ENCODE data around the gene ZCCHC14. TPM values are rescaled to one million over a fixed set of nuclear protein-coding genes. Genes with fewer than 3 reads are reported as not detected.
"Not testable (repeated sequence)": the region's sequence is repeated elsewhere in the genome, so short reads cannot be mapped to it uniquely, and the experiment has no call there.

Gene ZCCHC14
- total RNA-seq, 2 experiments from 2014 or later, result 4.7 to 5.2 TPM

DNA sequence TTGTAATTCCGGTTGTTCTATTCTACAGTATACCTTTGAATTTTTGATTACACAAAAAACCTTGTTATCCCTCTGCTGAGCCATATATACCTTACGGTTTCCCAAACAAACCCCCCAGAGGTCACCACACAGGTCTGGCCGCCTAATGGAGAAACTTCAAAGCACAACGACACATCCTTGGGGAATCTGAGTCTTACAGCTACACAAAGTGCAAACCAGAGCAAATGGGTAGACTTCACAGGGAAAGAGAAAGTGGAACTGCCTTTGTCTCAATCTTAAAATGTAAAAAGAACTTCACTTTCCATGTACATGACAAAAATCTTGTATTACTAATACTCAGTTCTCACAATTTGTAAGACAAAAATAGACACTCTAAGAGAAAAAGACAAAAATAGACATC is 111.9 kb downstream of the ZCCHC14 start:
- CTCF ChIA-PET, result interaction anchor here (1.3 kb wide), 1 partner anchor 12 kb away, joined by 5 read pairs; no protein-coding TSS in a partner anchor
- POLR2A ChIA-PET, result interaction anchor here (0.7 kb wide), 1 partner anchor 62 kb away, joined by 5 read pairs; no protein-coding TSS in a partner anchor

DNA sequence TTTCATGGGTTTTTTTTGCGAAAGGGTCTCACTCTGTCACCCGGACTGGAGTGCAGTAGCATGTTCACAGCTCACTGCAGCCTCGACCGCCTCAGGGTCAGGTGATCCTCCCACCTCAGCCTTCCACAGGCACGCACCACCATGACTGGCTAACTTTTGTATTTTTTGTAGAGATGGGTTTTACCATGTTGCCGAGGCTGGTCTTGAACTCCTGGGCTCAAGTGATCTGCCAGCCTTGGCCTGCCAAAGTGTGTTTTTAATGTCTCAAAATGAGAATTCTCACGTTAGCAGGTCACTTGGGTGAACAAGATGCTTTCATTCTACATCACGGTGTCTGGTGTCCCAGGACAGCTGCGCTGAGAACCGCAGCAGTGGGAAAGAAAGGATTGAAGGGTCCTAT is 112.4 kb downstream of the ZCCHC14 start:
- ChIA-PET CTCF (interaction anchor here (0.7 to 1.3 kb wide), 2 partner anchors 13 to 28 kb away, joined by 3 to 5 read pairs; no protein-coding TSS in a partner anchor), POLR2A (interaction anchor here (0.7 kb wide), 1 partner anchor 62 kb away, joined by 5 read pairs; no protein-coding TSS in a partner anchor)

DNA sequence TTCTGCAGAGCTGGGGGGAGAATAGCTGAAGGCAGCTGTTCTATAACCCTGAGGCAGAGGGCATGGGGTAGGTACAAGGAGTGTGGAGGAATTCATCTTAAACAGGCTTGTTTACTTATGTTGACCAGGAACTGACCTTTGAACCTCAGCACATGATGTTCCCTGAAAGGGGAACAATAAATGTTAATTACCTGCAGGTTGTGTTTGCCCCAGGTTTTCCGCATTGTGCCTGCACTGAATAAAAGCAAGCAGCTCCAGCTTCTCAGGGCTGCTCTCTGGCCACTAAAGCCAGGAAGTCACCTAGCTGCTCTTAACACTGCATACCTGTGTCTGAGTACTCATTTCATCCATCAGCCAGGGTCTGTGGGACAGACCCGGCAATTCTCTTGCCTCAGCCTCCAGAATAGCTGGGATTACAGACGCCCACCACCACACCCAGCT is 113.5 kb downstream of the ZCCHC14 start:
- CTCF ChIA-PET, result interaction anchor here (1.1 kb wide), 1 partner anchor 62 kb away, joined by 3 read pairs; the partner anchor contains the start of gene C16orf95
- POLR2A ChIA-PET, result not testable (repeated sequence)

DNA sequence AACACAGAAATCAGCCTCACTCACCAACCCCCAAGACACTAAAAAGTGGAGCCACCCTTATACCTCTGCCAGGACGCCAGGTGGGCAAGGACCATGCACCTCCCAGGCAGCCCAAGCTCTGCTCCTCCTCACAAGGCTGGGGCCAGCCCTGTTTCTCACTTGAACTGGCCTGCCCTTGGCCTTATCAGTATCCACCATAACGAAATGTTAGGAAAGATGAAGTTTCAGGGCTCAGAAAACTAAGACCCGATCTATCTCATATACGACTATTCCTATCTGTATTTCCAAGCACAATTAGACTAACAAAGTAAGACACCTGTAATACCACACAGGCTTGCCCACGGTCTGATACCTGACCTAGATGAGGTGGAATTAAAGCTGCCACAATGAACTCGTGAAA is 116.2 kb downstream of the ZCCHC14 start:
- CTCF ChIA-PET, result no interaction called here
- POLR2A ChIA-PET, result interaction anchor here (0.6 kb wide), 1 partner anchor 822 kb away, joined by 3 read pairs; the partner anchor contains the start of gene MTHFSD

DNA sequence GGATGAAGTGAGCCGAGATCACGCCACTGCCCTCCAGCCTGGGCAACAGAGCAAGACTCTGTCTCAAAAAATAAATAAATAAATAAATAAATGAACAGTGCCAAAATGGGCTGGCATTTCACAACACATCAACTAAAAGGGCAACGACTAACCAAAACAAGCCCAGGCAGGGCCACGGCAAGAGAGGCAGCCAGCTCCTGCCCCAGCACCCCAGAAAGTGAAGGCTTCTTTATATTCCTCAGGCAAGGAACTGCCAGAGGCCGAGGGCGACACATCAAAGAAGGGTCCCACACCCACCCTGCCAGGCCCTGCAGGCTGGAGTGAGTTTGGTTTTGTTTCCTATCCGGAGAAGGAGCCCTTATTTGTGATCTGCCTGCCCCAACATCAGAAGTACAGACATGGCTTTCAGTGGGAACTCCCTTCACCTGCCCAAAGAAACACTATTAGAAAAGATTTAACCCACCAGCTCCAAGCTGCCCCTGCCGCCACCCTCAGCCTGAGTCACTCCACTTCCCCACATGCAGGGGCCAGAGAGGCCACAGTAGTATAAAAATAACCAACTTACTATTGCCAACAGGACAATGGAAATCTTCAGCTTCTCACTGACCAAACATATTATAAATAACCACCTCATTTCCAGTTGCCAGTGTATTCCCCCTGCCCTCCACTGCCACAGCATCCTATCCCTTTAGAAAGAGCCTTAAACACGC is 117.2 kb downstream of the ZCCHC14 start:
- ChIA-PET CTCF (no interaction called here), POLR2A (no interaction called here)

DNA sequence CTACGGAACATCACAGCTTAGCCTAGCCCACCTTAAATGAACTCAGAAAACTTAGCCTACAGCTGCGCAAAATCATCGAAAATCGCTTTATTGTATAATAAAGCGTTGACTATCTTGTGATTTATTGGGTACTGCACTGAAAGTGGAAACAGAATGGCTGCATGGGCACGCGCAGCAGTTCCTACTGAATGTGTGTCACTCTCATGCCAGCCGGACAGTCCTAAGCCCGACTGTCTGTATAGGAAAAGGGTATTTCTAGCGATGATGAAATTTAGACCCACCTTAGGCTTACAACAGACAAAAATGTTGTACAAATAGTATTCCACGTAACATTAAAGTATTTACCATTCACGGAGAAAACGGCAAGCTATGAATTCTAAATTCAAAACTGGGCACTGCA is 118.5 kb downstream of the ZCCHC14 start:
- ChIA-PET POLR2A (no interaction called here), CTCF (no interaction called here)

DNA sequence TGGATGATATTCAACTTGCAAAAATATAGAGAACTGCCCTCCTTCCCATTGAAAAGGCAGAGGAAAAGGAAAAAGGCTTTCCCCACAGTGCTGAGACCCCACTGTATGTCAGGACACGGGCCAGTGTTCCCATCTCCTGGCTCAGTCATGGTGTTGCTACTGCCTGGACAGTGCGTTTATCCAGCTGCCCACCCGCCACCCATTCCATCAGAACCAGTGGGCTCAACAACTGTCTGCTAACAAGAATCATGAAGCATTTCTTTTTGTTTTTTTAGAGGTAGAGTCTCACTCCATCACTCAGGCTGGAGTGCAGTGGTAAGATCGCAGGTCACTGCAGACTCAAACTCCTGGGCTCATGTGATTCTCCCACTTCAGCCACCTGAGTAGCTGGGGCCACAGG is 120.5 kb downstream of the ZCCHC14 start:
- ChIA-PET CTCF (no interaction called here), POLR2A (no interaction called here)

DNA sequence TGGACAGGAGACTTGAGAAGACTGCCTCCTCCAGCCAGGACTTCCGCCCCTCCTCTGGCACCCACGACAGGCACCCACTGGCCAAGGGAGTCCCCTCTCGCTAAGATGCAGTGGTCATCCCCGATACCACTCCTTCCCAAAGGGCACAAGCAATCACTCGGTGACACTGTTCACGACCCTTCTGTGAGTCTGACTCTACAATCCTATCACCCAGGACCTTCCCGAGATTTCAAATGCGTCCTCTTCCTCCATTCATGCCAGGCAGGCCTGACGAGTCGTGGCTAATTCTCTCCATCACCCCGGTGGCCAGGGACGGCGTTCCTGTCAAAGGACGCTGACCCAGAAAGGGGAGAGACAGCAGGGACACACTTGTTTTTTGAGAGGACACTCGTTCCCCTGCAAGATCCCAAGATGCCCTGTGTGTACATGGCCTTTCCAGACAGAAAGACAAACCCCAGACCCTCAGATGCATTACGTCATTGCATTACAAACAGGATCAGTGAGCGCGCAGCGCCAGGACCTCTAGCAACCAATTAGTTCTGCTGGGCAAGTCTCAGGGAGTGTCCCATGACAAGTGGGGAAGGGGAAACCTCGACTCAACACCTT is 121.5 kb downstream of the ZCCHC14 start:
- POLR2A ChIA-PET, result no interaction called here
- CTCF ChIA-PET, result no interaction called here

DNA sequence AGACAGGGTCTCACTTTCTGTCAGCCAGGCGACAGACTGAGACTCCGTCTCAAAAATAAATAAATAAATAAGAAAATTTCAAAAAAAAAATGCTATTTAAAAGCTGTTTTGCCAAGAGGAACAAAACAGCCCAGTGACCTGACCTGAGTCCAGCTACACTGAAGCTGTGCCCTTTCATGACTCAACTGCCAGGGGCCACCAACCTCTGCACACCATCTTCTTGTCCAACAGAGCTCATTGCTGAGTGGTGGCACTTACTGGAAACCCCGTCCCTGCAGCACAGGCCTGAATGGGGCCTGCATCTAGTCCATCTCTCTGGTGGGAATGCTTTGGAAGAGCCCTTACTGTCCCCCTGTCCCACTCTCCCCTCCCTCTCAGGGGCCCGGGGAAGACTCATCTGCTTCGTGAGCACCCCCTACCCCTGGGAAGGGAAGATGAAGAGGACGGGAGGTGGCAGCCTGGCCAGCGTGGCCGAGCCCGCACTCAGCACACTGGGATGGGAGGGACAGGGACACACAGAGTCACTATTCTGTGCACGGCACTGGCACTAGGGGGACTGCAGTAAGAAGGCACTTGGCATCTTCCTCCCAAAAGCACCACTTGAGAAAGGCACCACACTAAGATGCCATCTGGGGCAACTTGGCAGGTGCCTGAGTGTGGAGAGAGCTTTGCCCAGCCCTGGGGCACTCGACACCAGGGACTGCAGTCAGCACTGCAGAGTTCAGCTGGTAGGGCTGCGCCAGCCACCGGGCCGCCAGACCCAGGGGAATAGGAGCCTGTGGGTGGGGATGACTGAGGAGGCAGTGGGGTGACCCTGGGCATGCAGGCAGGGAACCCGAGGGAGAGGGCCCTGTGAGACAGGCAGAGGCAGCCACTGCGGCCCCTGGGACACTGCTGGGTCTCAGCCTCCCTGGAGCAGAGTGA is 122.8 kb downstream of the ZCCHC14 start:
- ChIA-PET CTCF (no interaction called here), POLR2A (no interaction called here)

DNA sequence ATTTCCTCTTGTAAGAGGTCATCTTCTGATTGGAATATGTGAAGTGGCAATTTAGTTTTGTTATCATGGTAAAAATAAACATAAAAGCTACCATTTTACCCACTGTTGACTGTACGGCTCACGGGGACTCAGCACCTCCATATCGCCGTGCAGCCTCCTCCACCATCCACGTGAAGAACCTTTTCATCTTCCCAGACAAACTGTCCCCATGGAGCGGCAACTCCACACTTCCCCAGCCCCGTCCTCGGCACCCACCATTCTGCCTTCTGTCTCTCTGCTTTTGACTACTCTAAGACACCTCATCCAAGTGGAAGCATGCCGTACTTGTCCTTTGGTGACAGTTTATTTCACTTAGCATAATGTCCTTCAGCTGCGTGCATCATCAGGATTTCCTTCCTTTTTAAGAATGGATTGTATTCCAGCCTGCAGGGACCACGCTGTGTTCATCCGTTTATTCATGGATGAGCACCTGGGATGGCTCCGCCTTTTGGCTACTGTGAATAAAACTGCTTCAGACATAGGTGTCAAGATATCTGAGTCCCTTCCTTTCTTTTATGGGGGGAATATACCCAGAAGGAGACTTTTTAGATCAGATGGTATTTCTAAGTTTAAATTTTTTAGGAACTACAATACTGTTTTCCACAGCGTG is 123.6 kb downstream of the ZCCHC14 start:
- ChIA-PET POLR2A (no interaction called here), CTCF (no interaction called here)

DNA sequence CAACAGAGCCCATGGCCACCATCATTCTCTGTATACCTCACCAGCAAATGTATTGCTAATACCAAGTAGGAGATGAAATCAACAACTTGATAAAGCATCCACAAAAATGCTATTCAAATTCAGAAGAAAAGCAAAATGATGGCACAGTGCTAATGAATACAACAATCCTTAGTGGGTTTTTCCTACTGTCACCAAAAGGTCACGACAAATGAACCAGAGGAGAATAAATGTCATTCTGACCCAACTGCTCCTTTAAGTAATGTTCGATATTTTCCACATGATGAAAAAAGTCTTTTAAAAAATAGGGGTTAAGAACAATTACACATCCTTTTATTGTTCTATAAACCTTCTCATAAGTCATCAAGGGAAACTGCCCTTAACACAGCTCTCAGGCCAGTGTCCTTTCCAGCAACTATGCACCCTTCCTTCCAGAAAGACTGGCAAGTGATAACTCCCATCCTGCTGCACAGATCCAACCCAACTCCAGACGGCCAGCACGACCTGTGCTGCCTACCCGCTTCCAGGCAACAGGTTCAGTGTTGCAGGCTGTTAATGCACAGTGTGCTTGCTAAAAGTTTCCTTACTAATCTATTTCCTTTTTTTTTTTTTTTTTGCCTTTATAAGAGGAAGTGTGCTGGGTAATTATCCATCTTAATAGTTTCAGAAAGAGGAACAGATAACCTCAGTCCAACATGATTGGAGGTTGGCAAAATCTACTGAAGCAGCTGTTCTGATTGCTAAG is 124.6 kb downstream of the ZCCHC14 start:
- POLR2A ChIA-PET, result no interaction called here
- CTCF ChIA-PET, result no interaction called here

DNA sequence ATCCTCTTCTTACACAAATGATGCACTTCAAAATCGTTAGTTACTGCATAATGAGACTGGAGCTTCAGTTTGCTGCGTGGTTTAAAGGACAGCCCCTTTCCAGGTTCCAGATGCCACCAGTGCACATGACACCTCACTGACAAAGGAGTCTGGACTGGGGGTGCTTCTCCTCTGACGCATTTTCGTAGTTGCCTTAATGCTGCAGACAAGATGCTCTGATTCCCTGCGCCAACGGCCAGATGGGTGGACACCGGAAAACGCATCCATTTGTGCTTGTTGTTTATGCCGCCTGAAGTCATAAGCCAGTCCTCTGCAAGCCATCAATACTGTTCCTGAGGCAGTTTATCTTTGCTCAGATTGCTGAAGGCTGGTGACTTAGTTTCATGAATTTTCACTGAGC is 125.3 kb downstream of the ZCCHC14 start:
- ChIA-PET POLR2A (no interaction called here), CTCF (no interaction called here)

DNA sequence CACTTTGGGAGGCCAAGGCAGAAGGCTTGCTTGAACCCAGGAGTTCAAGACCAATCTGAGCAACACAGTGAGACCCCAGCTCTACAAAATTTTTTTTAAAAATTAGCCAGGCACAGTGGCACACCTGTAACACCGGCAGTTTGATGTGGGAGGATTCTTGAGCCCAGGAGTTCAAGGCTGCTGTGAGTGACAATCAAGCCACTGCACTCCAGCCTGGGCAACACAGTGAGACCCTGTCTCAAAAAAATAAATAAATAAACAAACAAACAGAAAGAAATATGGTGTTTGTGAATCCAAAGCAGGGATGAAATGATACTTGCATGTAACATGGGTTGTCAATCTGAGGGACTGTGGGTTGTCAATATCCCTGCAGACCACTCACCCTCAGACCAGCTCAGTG is 125.9 kb downstream of the ZCCHC14 start:
- ChIA-PET CTCF (no interaction called here), POLR2A (no interaction called here)

DNA sequence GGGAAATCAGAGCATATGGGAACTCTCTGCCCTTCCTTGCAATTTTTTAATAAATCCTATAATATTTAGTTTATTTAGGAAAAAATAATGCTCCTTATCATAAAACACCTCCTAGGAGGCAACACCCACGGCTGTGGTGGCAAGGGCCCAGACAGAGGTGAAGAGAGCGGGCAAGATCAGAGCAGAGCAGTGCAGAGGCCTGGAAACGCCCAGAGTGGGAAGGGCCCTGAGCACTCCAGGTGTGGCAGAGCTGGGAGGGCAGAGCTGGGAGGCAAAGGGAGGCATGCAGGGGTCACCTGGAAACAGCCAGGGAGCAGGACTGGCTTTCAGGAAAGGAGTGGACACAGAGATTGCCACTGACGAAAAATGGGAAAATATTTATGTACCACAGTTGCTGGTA is 126.5 kb downstream of the ZCCHC14 start:
- ChIA-PET POLR2A (no interaction called here), CTCF (no interaction called here)

DNA sequence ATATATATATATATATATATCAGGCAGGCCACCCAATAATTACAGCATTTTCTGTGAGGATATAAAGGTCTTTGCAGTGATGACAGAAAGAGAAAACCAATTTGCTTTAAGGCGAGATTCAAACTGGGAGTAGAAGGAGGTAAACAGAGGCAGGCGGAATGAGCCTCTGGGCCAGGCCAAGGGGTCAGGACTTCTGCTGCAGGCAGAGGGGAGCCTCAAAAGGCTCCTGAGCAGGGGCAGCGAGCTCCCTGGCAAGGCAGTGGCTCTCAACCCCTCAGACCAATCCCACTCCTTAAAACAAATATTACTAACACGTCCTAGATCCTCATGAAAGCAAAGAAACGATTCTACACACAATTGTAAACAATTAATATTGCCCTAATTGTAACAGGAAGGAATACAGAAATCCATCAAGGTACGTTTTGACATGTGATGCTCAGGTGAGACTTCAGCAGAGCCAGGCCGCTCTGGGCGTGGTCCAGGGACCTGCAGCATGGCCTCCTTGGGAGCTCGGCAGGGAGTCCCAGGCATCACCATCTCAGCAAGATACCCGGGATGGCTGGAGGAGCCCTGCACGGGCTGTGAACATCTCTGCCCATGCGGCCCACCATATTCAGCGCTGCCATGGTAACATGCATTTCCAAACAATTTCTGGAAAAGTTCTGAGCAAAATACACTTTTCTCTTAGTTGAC is 127.7 kb downstream of the ZCCHC14 start:
- POLR2A ChIA-PET, result no interaction called here

DNA sequence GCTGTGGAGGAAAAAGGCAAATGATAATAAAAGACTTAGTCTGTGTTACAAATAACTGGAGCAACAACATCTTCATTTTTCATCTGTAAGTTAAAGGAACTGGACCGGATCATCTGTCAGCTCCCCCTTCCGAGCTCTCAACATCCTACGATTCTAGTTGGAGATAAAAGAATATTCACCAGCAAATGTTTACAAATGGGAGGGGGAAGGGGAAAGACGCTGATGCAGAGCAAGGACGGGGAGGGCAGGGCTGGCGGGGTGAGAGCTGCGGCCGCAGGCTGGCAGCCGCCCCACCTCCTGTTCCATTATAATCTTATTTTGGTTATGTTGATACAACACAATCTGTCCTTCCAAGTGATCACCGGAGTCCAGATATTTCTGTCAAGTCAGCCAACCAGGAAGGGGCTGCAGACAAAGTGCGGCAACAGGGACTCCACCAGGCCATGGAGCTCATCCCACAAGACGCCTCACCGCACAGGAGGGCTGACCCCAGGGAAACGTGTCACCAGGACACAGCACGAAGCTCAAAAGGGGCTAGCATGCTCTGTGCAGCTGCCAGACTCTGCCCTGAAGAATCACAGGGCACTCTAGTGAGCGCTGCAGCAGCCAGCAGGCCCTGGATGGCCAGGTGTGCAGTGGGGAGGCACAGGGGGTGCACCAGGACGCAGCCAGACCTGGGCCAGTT is 128.9 kb downstream of the ZCCHC14 start:
- ChIA-PET CTCF (no interaction called here), POLR2A (no interaction called here)

More for the DNA sequence above, 127.7 kb downstream of the ZCCHC14 start:
- CTCF ChIA-PET, result no interaction called here

DNA sequence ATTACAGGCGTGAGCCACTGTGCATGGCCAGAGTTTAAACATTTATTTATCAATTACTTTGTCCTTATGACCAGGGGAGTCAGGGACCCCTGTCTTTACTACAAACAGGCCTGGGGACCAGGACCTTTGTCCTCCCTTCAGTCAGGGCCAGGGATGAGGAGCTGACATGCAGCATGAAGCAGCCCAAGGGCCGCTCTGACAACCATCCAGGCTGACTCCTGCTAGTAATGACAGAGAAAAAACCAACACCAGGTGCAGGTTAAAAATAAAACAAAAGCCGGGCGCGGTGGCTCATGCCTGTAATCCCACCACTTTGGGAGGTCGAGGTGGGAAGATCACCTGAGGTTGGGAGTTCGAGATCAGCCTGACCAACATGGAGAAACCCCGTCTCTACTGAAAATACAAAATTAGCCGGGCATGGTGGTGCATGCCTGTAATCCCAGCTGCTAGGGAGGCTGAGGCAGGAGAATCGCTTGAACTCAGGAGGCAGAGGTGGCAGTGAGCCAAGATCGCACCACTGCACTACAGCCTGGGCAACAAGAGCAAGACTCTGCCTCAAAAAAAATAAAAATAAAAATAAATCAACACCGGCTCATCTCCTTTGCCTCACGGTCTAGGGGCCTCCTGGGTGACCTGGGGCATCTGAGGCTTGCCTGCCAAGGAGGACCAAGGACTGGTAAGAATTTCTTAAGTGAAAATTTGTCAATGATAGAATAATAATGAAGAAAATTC is 129.8 kb downstream of the ZCCHC14 start:
- CTCF ChIA-PET, POLR2A ChIA-PET: not testable (repeated sequence)

Data from activated CD8-positive, alpha-beta memory T cell treated with anti-CD3 and anti-CD28 coated beads for 36 hours (primary cell).